ENCODE data around the gene HS6ST2.

The HS6ST2 gene

DNA sequence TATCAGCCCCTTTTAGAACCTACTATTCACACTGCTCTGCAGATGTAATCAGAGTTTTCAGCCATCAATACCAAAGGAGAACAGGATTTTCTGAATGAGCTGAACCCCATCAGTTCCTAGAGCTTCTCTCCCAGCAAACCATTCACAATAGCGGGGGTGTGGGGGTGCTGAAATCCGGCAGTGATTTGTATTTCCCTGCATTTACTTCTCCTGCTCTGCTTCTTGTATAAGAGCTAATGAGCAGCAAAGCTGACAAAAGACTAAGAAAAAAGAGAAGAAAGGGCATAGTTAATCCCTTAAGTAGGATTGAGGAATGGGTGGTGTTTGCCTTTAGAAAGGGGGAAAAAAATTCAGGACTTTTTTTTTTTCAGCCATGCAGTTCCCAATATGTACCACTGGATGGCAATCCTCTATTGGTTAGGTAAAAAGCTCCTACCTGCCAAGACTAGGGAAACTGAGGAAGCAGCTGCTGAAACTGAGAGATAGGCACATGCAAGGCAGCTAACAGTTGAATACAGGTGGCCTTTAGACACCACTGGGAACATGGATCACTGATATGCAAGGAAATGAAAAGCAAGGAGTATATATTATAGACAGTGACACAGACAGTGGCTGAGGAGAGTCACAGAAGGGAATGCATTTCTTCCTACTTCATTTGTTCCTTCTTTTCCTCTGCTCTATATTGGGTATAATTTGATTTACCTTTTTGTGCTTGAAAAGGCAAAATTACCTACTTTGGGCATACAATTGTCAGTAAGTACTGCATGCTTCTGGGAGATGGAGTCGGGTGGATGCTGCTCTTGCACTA is 217.9 kb downstream of the HS6ST2 start:
- DNase-seq (ENCODE audit: low spot score) = no peak

DNA sequence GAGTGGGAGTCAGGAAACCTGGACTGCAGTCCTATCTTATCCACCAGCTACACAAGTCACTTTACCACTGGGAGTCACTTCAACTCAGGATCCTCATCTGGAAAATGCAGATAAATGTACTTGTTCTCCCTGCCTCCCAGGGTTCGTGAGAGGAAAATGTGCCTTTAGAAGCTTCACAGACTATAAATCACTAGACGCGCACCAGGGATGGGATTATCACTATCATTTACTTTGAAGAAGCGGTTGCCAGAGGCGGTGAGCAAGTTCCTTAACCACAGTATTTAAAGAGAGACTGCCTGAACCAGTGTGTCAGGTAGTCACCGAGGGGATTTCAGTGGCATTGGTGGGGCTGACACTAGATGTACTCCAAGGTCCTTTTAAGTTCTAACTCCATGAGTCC is 219.5 kb downstream of the HS6ST2 start:
- DNase-seq (ENCODE audit: low spot score) = no peak

DNA sequence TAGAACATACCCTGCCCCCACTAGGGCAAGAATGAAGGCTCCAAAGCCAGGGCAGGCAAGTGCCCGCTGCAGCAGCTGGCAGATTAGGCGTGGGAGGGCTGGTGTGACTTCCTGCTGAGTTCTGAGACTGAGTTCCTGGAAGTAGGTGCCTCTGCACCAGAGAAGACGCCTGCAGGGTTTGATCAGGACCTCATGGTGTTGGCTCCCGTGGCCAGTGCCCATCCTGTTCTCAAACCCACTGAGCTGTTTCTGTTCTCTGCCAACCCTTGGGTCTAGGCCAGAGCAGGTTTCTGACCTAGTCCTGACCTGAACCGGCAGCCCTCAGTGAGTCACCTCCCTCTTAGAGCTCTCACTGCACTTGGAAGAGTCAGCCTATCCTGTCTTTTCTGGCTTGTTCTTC is 220.7 kb downstream of the HS6ST2 start:
- no peak for DNase-seq (ENCODE audit: low spot score)

DNA sequence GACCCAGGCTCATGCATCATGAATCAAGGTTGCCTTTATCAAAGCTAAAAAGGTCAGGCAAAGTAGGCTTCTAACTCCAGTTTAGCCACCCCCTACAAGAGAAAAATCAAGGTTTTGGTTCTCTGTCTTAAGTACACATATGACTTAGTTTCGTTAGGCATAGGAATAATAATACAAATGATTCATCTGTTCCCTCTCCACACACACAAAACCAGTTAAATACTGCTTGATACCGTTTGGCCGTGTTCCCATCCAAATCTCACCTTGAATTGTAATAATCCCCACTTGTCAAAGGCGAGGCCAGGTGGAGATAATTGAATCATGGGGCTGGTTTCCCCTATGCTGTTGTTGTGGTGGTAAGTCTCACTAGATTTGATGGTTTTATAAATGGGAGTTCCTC is 226.2 kb downstream of the HS6ST2 start:
- no peak for DNase-seq (ENCODE audit: low spot score)

DNA sequence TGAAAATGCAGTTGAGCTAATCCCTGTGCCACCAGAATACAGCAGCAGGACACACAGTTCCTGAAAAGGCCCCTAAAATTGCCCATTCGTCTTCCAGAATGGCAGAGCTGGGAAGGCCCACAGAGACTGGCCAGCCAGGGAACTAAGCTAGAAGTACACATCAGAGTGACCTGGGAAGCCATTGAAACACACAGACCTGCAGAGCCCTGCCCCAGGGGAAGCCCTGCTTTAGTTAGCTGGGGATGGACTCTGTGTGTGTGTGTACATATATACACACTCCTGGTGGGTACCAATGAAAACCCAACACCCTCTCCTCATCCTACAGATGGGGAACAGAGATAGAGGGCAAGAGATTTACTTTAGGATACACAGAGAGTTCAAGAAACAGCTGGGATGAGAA is 227.7 kb downstream of the HS6ST2 start:
- DNase-seq (ENCODE audit: low spot score) = no peak

DNA sequence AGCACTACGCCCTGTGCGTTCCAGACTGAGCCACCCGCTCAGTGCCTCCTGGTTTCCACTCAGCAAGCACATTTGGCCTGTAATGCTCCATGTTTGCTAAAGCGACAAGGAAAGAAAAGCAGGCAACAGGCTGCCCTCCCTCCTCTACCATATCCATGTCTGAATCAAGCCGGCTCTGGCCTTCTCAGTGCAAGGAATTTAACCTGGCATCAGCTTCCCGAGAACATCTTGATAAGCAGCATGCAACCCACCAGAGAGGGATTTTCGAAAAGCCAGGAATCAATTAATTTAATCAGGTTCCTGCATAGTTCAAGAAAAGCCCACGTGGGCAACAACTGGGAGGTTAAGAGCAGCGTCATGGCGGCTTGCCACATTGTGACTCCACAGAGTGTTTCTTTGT is 228.2 kb downstream of the HS6ST2 start:
- no peak for DNase-seq (ENCODE audit: low spot score)

DNA sequence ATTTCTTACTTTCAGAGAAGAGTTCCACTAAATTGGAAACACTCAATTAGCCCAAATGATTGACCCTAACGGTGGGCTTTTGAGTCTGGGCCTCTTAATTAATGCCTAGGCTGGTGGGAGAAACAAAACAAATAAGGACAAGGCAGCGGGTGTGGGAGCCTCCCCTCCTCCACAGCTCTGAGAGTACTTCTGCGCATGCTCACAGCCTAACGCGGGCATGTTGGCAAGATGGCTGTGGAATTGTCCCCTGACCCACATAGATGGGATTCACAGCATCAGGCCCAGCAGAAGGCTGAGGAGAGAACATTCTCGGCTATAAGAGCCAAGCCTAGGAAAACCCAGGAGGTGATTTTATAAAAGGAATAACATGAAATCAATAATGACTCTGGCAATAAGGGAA is 230.1 kb downstream of the HS6ST2 start:
- DNase-seq (ENCODE audit: low spot score) = no peak

DNA sequence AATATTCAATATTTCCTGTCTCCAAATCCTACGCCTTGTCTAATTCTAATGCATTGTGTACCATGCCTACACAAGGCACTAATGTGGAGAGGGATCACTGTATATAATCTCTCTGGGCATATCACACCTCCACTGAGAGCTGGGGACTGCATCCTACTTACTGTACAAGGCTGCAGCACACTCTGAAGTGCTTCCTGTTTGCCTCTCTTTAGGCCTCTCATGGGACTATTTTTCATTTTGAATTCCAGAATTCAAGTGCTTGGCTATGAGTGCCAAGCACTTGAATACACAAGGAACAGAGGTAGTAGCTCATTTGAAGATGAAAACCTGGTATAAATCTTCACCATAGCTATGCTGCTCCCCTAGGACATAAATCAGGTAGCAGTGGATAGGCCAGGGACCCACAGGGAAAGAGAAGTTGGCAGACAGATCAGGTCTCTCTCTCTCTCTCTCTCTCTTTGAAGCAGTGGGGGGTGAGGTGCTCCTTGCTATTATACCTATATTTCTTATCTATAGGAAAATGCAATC is 239.9 kb downstream of the HS6ST2 start:
- DNase-seq (ENCODE audit: low spot score) = no peak

DNA sequence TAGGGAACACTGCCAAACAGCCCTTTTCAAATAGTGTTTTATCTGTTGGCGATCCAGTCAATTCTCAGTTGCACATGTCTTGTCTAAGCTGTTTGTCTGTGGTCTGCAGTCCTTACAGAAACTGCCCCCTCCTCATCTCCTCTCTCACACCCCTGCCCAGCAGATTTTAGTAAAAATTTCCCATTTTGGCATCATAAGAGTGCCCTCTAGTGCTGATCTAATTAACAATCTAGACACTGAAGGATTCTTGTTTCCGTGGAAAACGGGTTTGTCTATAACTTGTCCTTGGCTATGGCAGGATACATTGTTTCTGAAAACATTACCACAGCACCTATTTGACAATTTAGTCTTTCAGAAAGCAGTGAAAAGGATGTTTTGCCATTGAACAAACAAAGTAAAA is 242.4 kb downstream of the HS6ST2 start:
- no peak for DNase-seq (ENCODE audit: low spot score)

DNA sequence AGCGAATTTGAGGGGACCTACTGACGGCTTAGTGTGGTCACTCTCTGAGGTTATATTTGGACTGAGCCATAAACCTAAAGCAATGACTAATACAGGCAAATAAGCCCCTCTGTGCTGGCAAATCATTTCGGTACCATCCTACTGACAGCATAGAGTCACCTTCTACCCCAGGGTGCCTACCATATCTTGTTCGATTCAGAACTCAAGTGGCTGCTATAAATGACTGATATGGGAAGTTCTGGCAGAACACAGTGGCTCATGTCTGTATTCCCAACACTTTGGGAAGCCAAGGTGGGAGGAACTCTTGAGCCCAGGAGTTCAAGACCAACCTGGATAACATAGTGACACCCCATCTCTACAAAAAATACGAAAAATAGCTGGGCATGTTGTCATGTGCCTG is 243.5 kb downstream of the HS6ST2 start:
- DNase-seq (ENCODE audit: low spot score) = no peak

DNA sequence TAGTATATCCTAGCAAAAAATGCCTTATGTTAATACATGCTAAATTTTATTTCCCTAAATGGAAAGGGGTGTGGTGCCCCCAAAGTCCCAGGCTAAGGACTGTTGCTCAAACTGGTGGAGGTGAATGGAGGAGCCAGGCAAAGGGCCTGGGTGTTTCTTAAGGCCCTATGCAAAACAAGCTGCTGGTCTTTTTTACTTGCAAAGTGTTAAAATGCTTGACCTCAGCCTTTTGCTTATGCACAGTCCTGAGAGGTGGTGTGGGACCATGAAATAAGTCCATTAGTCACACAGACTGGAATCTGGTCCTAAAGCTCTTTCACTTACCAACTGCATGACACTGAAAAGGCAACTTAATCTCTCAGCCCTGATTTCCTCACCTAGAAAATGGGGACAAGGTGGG is 246.1 kb downstream of the HS6ST2 start:
- DNase-seq (ENCODE audit: low spot score) = no peak

DNA sequence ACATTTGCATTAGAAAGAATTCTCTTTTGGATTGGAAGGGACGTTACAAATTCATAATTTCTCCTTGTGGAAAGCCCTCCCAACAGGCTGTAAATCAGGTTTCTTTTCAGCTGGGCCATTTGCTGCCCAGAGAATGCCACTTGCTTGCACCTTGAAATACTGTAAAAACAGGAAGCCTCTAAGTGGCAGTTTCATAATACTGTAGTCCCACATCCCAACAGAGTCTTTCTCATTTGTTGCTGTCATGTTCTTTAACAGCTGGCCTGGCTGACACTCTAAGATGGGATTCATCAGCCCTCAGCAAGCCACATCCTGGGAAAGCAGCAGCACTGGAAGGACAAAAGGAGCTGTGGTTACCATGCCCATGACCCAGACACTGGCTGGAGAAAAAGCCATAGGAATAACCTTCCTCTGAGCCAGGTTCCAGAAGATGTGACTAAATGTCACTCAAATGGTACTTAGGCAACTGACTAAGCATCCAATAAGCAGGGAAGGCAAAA is 247.7 kb downstream of the HS6ST2 start:
- no peak for DNase-seq (ENCODE audit: low spot score)

DNA sequence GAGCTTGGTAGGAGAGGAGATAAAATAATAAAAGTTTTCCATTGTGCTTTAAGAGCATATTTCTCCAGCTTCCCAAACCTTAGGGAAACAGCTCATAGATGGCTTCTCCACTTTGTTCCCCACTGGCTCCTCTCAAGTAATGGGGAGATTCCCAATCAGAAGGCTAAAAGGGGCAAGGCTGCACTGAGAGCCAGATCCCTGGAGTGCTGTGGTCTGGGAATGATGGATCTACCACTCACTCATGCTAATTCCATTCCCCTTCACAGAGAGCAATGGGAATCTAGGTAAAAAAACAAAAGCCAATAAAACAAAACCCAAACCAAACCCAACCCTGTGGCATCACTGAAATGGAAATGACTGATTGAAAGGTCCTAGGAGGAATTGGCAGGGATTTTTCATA is 249.9 kb downstream of the HS6ST2 start:
- no peak for DNase-seq (ENCODE audit: low spot score)

DNA sequence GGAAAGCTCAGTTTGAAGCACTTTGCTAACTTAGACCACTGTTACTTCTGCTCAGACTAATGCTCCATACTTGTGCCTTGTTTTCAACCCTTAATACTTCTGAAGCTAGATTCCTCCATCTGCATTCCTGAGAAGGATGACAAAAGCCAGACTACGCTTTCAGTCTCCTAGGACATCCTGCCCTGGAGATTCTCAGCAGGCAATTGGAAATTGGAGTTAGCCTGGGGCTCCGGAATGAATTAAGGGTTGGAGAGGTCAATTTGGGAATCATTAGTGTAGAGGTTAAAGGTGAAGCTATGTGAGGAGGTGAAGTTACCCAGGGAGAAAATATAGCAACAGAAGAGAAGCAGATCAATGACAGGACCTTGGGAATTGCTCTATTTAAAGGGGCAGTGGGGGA is 253.7 kb downstream of the HS6ST2 start:
- no peak for DNase-seq (ENCODE audit: low spot score)

DNA sequence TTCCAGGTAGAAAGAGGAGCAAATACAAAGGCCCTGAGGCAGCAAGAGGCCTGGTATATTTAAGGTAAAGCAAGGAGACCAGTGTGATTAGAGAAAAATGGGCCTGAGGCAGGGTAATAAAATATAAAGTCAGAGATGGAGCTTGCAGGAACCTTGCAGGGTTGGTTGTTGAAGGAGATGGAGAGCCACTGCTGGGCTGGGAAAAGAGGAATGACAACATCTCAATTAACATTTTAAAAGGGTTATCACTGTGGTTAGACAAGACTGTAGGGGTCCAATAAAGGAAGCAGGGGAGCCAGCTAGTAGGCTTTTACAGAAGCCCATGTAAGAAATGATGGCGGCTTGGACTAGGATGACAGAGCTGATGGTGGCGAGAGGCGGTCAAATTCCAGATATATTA is 264.0 kb downstream of the HS6ST2 start:
- DNase-seq (ENCODE audit: low spot score) = no peak

DNA sequence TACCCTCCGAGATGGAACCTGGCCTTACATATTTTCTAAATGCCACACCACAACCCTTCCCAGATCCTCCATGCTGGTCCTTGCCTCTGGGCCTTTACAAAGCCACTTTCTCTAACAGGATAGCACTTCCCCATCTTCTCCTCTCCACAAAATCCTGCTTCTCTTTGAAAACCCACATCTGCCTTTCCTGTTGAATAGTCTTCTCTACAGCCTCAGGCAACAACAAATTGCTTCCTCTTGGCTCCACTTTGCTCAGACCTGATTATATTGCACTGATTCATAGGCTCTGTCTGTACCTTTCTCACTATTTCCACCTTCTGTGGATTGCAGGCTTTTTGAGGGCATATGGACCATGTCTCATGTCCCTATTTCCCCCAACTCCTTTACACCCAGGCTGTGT is 265.9 kb downstream of the HS6ST2 start:
- DNase-seq (ENCODE audit: low spot score) = no peak

DNA sequence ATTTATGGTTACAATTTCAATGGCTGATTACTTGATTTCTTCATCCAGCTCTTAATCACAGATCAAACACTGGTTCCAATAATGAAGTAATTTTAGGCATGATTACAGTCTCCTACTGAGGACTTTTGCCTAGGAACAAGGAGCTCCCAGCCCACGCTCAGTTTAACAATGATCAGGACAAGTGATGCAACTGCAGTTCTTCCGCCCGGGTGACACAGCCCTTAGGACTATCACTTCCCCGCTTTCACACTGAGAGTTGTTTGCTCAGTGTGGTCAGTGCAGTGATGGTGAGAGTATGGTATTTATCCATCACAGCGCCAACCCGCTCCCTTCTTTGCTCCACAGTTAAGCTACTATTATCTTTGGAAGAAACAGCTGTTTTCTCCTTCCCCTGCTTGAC is 266.4 kb downstream of the HS6ST2 start:
- no peak for DNase-seq (ENCODE audit: low spot score)

DNA sequence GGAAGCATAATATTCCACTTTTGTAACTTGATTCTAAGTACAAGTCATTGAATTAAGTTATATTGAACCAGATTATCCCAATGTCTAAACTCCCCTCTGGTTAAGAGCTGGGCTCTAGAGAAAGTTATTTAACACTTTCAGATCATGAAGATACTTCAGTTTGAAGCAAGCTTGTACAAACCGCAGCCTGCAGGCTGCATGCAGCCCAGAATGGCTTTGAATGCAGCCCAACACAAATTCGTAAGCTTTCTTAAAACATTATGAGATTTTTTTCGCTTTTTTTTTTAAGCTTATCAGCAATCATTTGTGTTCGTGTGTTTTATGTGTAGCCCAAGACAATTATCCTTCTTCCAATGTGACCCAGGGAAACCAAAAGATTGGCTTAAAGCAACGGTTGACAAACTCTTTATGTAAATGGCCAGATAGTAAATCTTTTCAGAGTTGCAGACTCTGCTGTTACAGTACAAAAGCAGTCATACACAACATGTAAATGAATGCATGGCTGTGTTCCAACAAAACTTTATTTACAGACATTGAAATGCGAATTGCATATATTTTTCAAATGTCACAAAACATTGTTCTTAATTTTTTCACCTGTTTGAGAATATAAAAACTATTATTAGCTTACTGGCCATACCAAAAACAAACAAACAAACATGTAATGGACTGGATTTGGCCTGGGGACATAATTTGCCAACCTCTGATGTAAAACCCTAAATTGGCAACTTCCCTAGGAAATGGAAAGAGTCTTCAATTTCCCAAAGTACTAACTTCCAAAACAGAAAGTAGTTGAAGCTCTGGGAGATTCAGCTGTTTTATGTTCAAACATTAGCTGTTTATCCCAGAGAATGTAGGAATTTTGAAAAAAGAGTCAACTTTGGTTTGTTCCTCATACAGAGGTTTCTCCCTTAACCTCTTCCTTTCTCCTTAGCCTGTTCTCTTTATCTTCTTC is 268.5 kb downstream of the HS6ST2 start:
- DNase-seq (ENCODE audit: low spot score) = no peak

DNA sequence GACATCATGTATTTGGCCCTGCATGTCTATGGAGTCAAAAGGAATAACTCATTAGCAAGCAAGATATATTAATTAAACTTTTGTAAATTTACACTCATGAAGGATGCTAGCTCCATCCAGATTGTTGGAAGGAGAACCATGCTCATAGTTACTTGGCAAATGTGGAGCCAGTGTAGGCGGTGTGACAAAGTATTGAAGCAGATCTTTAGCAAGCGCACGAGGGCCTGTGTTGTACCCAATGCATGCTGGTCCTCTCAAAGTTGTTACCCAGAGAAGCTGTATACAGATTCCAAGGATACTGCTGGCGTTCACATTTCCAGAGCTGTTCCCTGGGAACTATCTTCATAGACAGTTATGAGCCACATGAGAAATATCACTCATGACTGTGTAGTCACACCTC is 273.2 kb downstream of the HS6ST2 start:
- DNase-seq (ENCODE audit: low spot score) = no peak

DNA sequence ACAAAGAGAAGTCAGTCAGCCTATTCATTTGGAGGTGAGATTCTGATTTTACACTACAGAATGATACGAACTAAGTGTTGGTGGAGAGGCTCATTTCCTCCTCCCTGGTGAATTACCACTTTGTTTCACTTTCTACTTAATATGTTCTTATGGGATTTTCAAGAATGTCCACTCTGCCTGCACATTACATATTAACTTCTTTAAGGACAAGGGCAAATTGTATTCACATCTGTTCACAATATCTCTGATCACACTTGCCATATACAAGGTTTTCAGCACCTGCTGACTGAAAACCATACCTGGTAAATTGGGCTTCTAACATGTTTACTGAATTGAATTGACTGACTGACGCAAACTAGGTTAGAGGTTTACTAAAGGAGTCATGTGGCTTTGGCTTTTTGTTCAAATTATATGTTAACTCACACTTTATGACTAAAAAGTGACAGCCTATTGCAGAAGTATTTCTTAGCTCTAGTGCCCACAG is 281.2 kb downstream of the HS6ST2 start:
- DNase-seq (ENCODE audit: low spot score) = no peak

DNA sequence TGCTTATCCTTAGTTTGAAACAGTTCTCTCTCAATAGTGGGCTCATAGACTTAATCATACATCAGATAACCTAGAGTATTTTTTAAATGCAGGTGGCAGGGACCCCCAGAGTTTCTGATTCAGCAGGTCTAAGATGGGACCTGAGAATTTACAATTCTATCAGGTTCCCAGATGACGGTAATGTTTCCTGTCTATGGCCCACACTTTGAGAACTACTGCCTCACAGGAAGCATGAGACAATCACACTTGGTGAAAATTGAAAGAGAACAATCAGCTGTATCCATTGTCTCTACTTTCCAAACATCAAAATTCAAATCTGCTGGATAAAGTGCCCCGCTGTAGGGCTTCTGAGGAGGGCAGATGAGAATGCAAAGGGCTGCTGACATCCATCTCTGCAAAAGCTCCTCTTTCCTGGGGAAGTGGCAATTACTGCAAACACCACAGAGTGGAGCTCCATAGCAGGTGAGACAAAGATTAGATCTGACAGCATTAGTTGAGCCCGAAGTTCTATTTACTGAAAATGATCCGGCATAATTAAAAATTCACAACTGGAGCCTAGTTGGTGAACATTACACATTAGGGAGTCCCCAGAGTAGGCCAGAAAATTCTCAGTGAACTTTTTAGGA is 281.8 kb downstream of the HS6ST2 start:
- DNase-seq (ENCODE audit: low spot score) = no peak

DNA sequence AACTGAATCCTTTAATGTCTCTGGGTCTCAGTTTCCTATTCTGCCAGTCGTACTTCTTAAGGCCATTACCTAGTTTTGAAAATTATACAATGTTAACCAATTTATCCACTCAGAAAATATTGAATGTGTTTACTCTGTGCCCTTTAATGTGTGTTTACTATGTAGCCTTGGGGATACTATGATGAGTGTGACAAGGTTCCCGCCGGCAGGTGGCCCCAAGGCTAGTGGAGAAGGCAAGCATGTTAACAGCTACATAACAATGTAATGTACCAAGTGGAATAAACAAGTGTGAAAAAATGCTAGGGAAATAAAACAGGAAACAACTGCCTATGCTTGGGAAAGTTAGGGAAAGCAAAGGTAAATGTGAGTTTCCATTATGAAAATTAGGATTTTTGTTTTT is 282.3 kb downstream of the HS6ST2 start:
- DNase-seq (ENCODE audit: low spot score) = no peak
